IMR-90 (cell line): Measurements from ENCODE around the gene TMEM38A. TPM values are rescaled to one million over a fixed set of nuclear protein-coding genes. Genes with fewer than 3 reads are reported as not detected.

ENCODE experiments used
- ATAC-seq: fragments of 200-7000 bp; cut with Tn5 transposase; 2 replicates; pipeline ENCODE4 v1.9.1; 2020; ENCODE audit warnings: low read depth, mild to moderate bottlenecking, moderate library complexity
- BruUV-seq: library from RNA; stranded (reverse); fragments of 400-500 nt; replicated peaks from 2 replicates; lab custom pipeline; 2021; lab: Mats Ljungman, UMichigan
- CTCF ChIA-PET: fragments of 300-600 bp; formaldehyde crosslinking; extraction: SDS; loops from one replicate; lab custom pipeline; 2021; ENCODE audit warnings: antibody characterized with exemption; lab: Yijun Ruan, JAX
- POLR2A ChIA-PET: fragments of 300-600 bp; sonication (Branson Sonifier 250); formaldehyde crosslinking; loops from one replicate; lab custom pipeline; 2022; ENCODE audit warnings: antibody characterized with exemption; ENCODE audit not compliant: unreplicated experiment; lab: Charles Lee
- DNase-seq: peaks from one replicate; pipeline ENCODE4 v3.0.0; 2013
- H2AFZ ChIP-seq: replicated peaks from 2 replicates; pipeline ENCODE3; 2013; ENCODE audit warnings: low read length, mild to moderate bottlenecking; ENCODE audit not compliant: poor library complexity
- H2AK5ac ChIP-seq: 2 replicates; pipeline ENCODE4 v1.6.1; 2013; ENCODE audit warnings: low read depth, low read length, inconsistent platforms
- H2AK9ac ChIP-seq: replicated peaks from 2 replicates; pipeline ENCODE3; 2013; ENCODE audit warnings: mild to moderate bottlenecking, low read depth, low read length, moderate library complexity; ENCODE audit not compliant: poor library complexity
- H2BK120ac ChIP-seq: 2 replicates; pipeline ENCODE4 v1.6.1; 2013; ENCODE audit warnings: low read depth, low read length, inconsistent platforms
- H2BK15ac ChIP-seq: 3 replicates; pipeline ENCODE4 v1.6.1; 2013; ENCODE audit warnings: low read depth, low read length, inconsistent platforms
- H2BK20ac ChIP-seq: 2 replicates; pipeline ENCODE4 v1.6.1; 2013; ENCODE audit warnings: low read depth, mild to moderate bottlenecking, inconsistent platforms, low read length, moderate library complexity
- H2BK5ac ChIP-seq: 2 replicates; pipeline ENCODE4 v1.6.1; 2013; ENCODE audit warnings: mild to moderate bottlenecking, low read depth, low read length, inconsistent platforms; ENCODE audit not compliant: poor library complexity, severe bottlenecking
- H3K14ac ChIP-seq: replicated peaks from 2 replicates; pipeline ENCODE4 v1.6.1; 2013; ENCODE audit warnings: low read depth, low read length, inconsistent platforms
- H3K18ac ChIP-seq: 2 replicates; pipeline ENCODE4 v1.6.1; 2013; ENCODE audit warnings: low read depth, low read length, control low read depth
- H3K23ac ChIP-seq: 2 replicates; pipeline ENCODE4 v1.6.1; 2013; ENCODE audit warnings: low read depth, low read length, inconsistent platforms
- H3K27ac ChIP-seq: 2 replicates; pipeline ENCODE4 v1.5.1; 2013; ENCODE audit warnings: mild to moderate bottlenecking, control low read depth, low read length; ENCODE audit not compliant: insufficient read depth
- H3K27me3 ChIP-seq: 2 replicates; pipeline ENCODE4 v1.6.1; 2013; ENCODE audit warnings: low read length; ENCODE audit not compliant: control insufficient read depth, insufficient read depth
- H3K36me3 ChIP-seq: 2 replicates; pipeline ENCODE4 v1.6.1; 2013; ENCODE audit warnings: low read length, mixed read lengths; ENCODE audit not compliant: control insufficient read depth, insufficient read depth
- H3K4ac ChIP-seq: 2 replicates; pipeline ENCODE4 v1.6.1; 2013; ENCODE audit warnings: low read depth, low read length, inconsistent platforms
- H3K4me1 ChIP-seq: 2 replicates; pipeline ENCODE4 v1.6.1; 2013; ENCODE audit warnings: low read length, mixed read lengths; ENCODE audit not compliant: control insufficient read depth, insufficient read depth
- H3K4me2 ChIP-seq: 2 replicates; pipeline ENCODE4 v1.6.1; 2013; ENCODE audit warnings: low read depth, mild to moderate bottlenecking, control low read depth, low read length, moderate library complexity
- H3K4me3 ChIP-seq: 2 replicates; pipeline ENCODE4 v1.5.1; 2013; ENCODE audit warnings: low read depth, mild to moderate bottlenecking, control low read depth, low read length, moderate library complexity; ENCODE audit not compliant: insufficient read depth
- H3K56ac ChIP-seq: 2 replicates; pipeline ENCODE4 v1.6.1; 2013; ENCODE audit warnings: low read length, inconsistent platforms; ENCODE audit not compliant: insufficient read depth; ENCODE audit errors: extremely low read depth
- H3K79me1 ChIP-seq, 2 experiments: 2 replicates each; pipeline ENCODE4 v1.6.1; 2013; ENCODE audit warnings: low read length in 2 of 2, inconsistent platforms in 1 of 2, low read depth in 1 of 2
- H3K9ac ChIP-seq: 2 replicates; pipeline ENCODE4 v1.6.1; 2013; ENCODE audit warnings: low read depth, low read length, control low read depth
- H3K9me1 ChIP-seq: 2 replicates; pipeline ENCODE4 v1.6.1; 2013; ENCODE audit warnings: low read length, inconsistent platforms; ENCODE audit not compliant: insufficient read depth
- H3K9me3 ChIP-seq: 2 replicates; pipeline ENCODE4 v1.6.1; 2013; ENCODE audit warnings: low read length; ENCODE audit not compliant: control insufficient read depth, insufficient read depth
- H4K20me1 ChIP-seq: 2 replicates; pipeline ENCODE4 v1.6.1; 2013; ENCODE audit warnings: low read length, inconsistent platforms; ENCODE audit not compliant: insufficient read depth
- H4K5ac ChIP-seq: 2 replicates; pipeline ENCODE4 v1.6.1; 2013; ENCODE audit warnings: mild to moderate bottlenecking, low read depth, low read length, control low read depth
- H4K8ac ChIP-seq, 2 experiments: 2 replicates each; pipeline ENCODE4 v1.6.1; 2013; ENCODE audit warnings: low read depth in 2 of 2, low read length in 2 of 2, control low read depth in 1 of 2, inconsistent platforms in 1 of 2
- H4K91ac ChIP-seq: 2 replicates; pipeline ENCODE4 v1.6.1; 2013; ENCODE audit warnings: low read depth, low read length, inconsistent platforms; ENCODE audit not compliant: insufficient read depth
- CHD1 ChIP-seq: IDR thresholded peaks from 2 replicates; pipeline ENCODE4 v1.6.1; 2012; ENCODE audit warnings: low read depth, low read length, improper control_type of control experiment
- MAFK ChIP-seq: IDR thresholded peaks from 2 replicates; pipeline ENCODE4 v1.6.1; 2012; ENCODE audit warnings: low read depth, low read length, improper control_type of control experiment
- MXI1 ChIP-seq: IDR thresholded peaks from 2 replicates; pipeline ENCODE4 v1.6.1; 2012; ENCODE audit warnings: low read depth, mild to moderate bottlenecking, low read length, moderate library complexity, borderline replicate concordance
- RAD21 ChIP-seq: IDR thresholded peaks from 2 replicates; pipeline ENCODE4 v1.6.1; 2012; ENCODE audit warnings: low read length, improper control_type of control experiment
- RFX5 ChIP-seq: IDR thresholded peaks from 2 replicates; pipeline ENCODE4 v1.8.0; 2012; ENCODE audit warnings: low read depth, mild to moderate bottlenecking, low read length, moderate library complexity
- SMC3 ChIP-seq: fragments of 150-350 bp; IDR thresholded peaks from 2 replicates; pipeline ENCODE4 v1.6.1; 2016; ENCODE audit warnings: low read depth, mild to moderate bottlenecking, antibody characterized with exemption, low read length, moderate library complexity
- WGBS, 2 experiments: methylation state at CpG; one replicate each; pipeline versions ENCODE4 v1.1.5 to v1.1.7; 2013; ENCODE audit warnings: missing lambda C conversion rate in 2 of 2; ENCODE audit not compliant: insufficient read length in 1 of 2; ENCODE audit errors: extremely low coverage in 2 of 2; 5-methylcytosine and 5-hydroxymethylcytosine counted together
- dilution Hi-C: fragments of 300-500 bp; cut with HindIII; formaldehyde crosslinking; loops from one replicate; pipeline ENCODE4 v1.14.3; 2018; ENCODE audit warnings: low sequenced_read_pairs; ENCODE audit not compliant: unreplicated experiment
- in situ Hi-C: fragments of 300-500 bp; cut with MboI; formaldehyde crosslinking; loops from 3 replicates; pipeline ENCODE4 v1.14.3; 2019; ENCODE audit warnings: low sequenced_read_pairs, inconsistent platforms, mixed read lengths
- intact Hi-C: fragments of 100-400 bp; cut with micrococcal nuclease; formaldehyde crosslinking; loops from 2 replicates; pipeline ENCODE4 v1.10.0; 2022
- polyA plus RNA-seq, 3 experiments: library from polyadenylated mRNA; depleted of rRNA; stranded (reverse); fragments of >200 nt; gene quantifications; 2 replicates each; pipeline ENCODE4 v1.2.3, GENCODE V29; 2012; ENCODE audit warnings: low replicate concordance in 1 of 3
- total RNA-seq: library from RNA; depleted of rRNA; stranded (reverse); fragments of >200 nt; gene quantifications from 2 replicates; pipeline ENCODE4 v1.2.3, GENCODE V29; 2012
- TF ChIP-seq, protein P1 (sequence below): conservative IDR thresholded peaks from 2 replicates; pipeline ENCODE4 v1.5.1; 2012; ENCODE audit warnings: mild to moderate bottlenecking, low read depth, low read length, improper control_type of control experiment

The TMEM38A gene
- total and polyA plus RNA-seq, 2 of the 4 experiments (the other 2 are of a cell fraction): 1.3 to 2.0 TPM

DNA sequence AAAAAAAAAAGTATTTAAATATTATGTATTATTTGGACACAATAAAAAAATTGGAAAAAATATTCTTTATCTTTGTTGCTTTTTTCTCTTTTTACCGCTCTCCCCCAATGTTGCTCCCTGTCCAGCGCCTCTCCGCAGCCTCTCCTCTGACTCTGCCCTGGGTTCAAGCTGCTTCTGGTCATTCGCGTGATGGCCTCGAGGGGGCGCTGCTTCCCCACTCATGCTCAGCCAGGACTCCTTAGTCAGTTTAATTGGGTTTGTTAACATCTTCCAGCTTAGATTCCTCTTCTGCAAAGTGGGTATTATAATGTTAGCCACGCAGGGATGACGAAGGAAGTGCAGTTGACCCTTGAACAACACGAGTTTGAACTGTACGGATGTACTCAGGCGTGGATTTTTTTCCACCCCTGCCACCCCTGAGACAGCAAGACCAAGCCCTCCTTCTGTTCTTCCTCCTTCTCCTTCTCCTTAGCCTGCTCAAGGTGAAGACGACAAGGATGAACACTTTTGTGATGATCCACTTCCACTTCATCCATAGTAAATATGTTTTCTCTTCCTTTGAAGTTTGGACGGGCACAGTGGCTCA, 53.9 kb downstream of the TMEM38A start:
- peak; percentile 82 for ATAC-seq
- H2AFZ ChIP-seq: no peak overlapping the region
- no peak for TF ChIP-seq MAFK
- TF ChIP-seq, protein P1, sequence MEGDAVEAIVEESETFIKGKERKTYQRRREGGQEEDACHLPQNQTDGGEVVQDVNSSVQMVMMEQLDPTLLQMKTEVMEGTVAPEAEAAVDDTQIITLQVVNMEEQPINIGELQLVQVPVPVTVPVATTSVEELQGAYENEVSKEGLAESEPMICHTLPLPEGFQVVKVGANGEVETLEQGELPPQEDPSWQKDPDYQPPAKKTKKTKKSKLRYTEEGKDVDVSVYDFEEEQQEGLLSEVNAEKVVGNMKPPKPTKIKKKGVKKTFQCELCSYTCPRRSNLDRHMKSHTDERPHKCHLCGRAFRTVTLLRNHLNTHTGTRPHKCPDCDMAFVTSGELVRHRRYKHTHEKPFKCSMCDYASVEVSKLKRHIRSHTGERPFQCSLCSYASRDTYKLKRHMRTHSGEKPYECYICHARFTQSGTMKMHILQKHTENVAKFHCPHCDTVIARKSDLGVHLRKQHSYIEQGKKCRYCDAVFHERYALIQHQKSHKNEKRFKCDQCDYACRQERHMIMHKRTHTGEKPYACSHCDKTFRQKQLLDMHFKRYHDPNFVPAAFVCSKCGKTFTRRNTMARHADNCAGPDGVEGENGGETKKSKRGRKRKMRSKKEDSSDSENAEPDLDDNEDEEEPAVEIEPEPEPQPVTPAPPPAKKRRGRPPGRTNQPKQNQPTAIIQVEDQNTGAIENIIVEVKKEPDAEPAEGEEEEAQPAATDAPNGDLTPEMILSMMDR: peak; percentile 71
- TF ChIP-seq RAD21: peak; percentile 77
- TF ChIP-seq SMC3: peak; percentile 51
- no peak for TF ChIP-seq MXI1
- no peak for TF ChIP-seq RFX5
- TF ChIP-seq CHD1: no peak

More for the DNA sequence above, 53.9 kb downstream of the TMEM38A start:
- Histone ChIP-seq H3K9me1 (no peaks in the 10 kb centered on the region), H3K4me3 (no peak overlapping the region), H2BK120ac (no peak overlapping the region), H3K27ac (no peak overlapping the region), H2BK20ac (no peak overlapping the region), H3K4me2 (no peak overlapping the region), H4K8ac (no peak overlapping the region), H4K91ac (no peak overlapping the region), H3K4ac (no peak overlapping the region), H2BK15ac (no peak overlapping the region), H2BK5ac (no peak overlapping the region), H3K79me1 (no peaks in the 10 kb centered on the region), H4K20me1 (no peaks in the 10 kb centered on the region), H3K4me1 (no peaks in the 10 kb centered on the region), H3K14ac (no peak overlapping the region), H3K9me3 (peaks cover 2% of the 10 kb centered on the region), H2AK5ac (no peak overlapping the region), H2AK9ac (no peak overlapping the region), H3K56ac (no peak overlapping the region), H3K27me3 (peaks cover 3% of the 10 kb centered on the region; the same call in 1 of the 2 replicates), H4K5ac (no peak overlapping the region), H3K36me3 (no peaks in the 10 kb centered on the region), H3K9ac (no peak overlapping the region), H3K18ac (no peak overlapping the region), H3K23ac (no peak overlapping the region)
- POLR2A ChIA-PET: no interaction called here
- CTCF ChIA-PET: interaction anchor here (0.6 to 1.1 kb wide), 5 partner anchors 13 to 341 kb away, joined by 3 to 4 read pairs (median 4); no protein-coding TSS in a partner anchor
- dilution Hi-C loops: no loop called here
- BruUV-seq: no TSS peak
- intact Hi-C loops: loop anchor here (1.0 kb wide), 2 partner anchors 57 to 338 kb away; no protein-coding TSS in a partner anchor
- 54% methylated on average over 4 of the region's 14 CpGs; no CpG with 5 or more reads in 1 of the 2 experiments for WGBS, 2 experiments
- in situ Hi-C loops: no loop called here
- DNase-seq: peak; percentile 24
